GM12801 (cell line): ENCODE data around the gene NOP14.

ENCODE experiments used
- CTCF ChIP-seq: IDR thresholded peaks from one replicate; pipeline ENCODE4 v1.5.1; 2011; ENCODE audit warnings: control low read depth; ENCODE audit not compliant: insufficient read length; ENCODE audit errors: extremely low read depth

NOP14 gene

GRCh38 chr4:2923141-2923551 lies 40.1 kb downstream of the NOP14 start:
- no peak for TF ChIP-seq CTCF

GRCh38 chr4:2915789-2916188 lies 47.4 kb downstream of the NOP14 start:
- no peak for TF ChIP-seq CTCF

- no peak for TF ChIP-seq CTCF
These were observed 48.7 kb downstream of the NOP14 start for GRCh38 chr4:2914256-2915126.

- no peak for TF ChIP-seq CTCF
These were observed 50.0 kb downstream of the NOP14 start for GRCh38 chr4:2913168-2913567.

GRCh38 chr4:2911868-2912267 lies 51.3 kb downstream of the NOP14 start:
- TF ChIP-seq CTCF = no peak

- TF ChIP-seq CTCF = no peak
These were observed 52.8 kb downstream of the NOP14 start for GRCh38 chr4:2910409-2910808.

GRCh38 chr4:2909583-2909982 lies 53.6 kb downstream of the NOP14 start:
- TF ChIP-seq CTCF = no peak

GRCh38 chr4:2908686-2909085 lies 54.5 kb downstream of the NOP14 start:
- no peak for TF ChIP-seq CTCF
